Type B pancreatic cell (in vitro differentiated cells): ENCODE results near the gene PTH1R. TPM values are rescaled to one million over a fixed set of nuclear protein-coding genes. Genes with fewer than 3 reads are reported as not detected.

Experiments
- DNase-seq: peaks from one replicate; pipeline ENCODE4 v3.0.0; 2021; ENCODE audit warnings: mixed read lengths; ENCODE audit not compliant: unreplicated experiment; ENCODE audit errors: extremely low spot score
- H3K27ac Mint-ChIP-seq: 2 replicates; pipeline ENCODE4 v1.8.0; 2021; ENCODE audit warnings: mild to moderate bottlenecking, mixed read lengths
- H3K27me3 Mint-ChIP-seq: 2 replicates; pipeline ENCODE4 v1.8.0; 2021; ENCODE audit warnings: mixed read lengths
- H3K36me3 Mint-ChIP-seq: 2 replicates; pipeline ENCODE4 v1.8.0; 2021; ENCODE audit warnings: mixed read lengths
- H3K4me1 Mint-ChIP-seq: one replicate; pipeline ENCODE4 v1.8.0; 2021; ENCODE audit warnings: mixed read lengths; ENCODE audit not compliant: unreplicated experiment
- H3K4me3 Mint-ChIP-seq: 2 replicates; pipeline ENCODE4 v1.8.0; 2021; ENCODE audit warnings: mild to moderate bottlenecking, mixed read lengths
- H3K9me3 Mint-ChIP-seq: 2 replicates; pipeline ENCODE4 v1.8.0; 2021; ENCODE audit warnings: mixed read lengths
- CTCF ChIP-seq: fragments of 200-600 bp; sonication (generic); conservative IDR thresholded peaks from 2 replicates; pipeline ENCODE4 v1.5.0; 2021; ENCODE audit warnings: antibody characterized with exemption, mild to moderate bottlenecking
- total RNA-seq: library from RNA; stranded (reverse); gene quantifications from 2 replicates; pipeline ENCODE4 v1.2.1, GENCODE V29; 2021; ENCODE audit warnings: low replicate concordance

Gene PTH1R
- total RNA-seq, 1 donor from 2014 or later, result 63.0 TPM

GRCh38 chr3:46901061-46901460 lies 23.5 kb downstream of the PTH1R start:
- no peak overlapping the region for H3K27ac Mint-ChIP-seq
- no peaks in the 10 kb centered on the region for H3K27me3 Mint-ChIP-seq
- no peak for DNase-seq
- no peaks in the 10 kb centered on the region for H3K9me3 Mint-ChIP-seq
- H3K4me3 Mint-ChIP-seq, result no peak overlapping the region
- peaks cover under 1% of the 10 kb centered on the region for H3K4me1 Mint-ChIP-seq
- TF ChIP-seq CTCF, result no peak
- no peaks in the 10 kb centered on the region for H3K36me3 Mint-ChIP-seq

- no peak for TF ChIP-seq CTCF
- DNase-seq, result no peak
- Mint-ChIP-seq H3K27ac (no peak overlapping the region), H3K36me3 (no peaks in the 10 kb centered on the region), H3K9me3 (no peaks in the 10 kb centered on the region), H3K4me1 (no peaks in the 10 kb centered on the region), H3K4me3 (no peak overlapping the region), H3K27me3 (no peaks in the 10 kb centered on the region)
Observed at GRCh38 chr3:46901591-46902187, 24.2 kb downstream of the PTH1R start.

- H3K4me3 Mint-ChIP-seq, result no peak overlapping the region
- no peak overlapping the region for H3K27ac Mint-ChIP-seq
- DNase-seq, result no peak
- H3K4me1 Mint-ChIP-seq, result no peaks in the 10 kb centered on the region
- no peaks in the 10 kb centered on the region for H3K9me3 Mint-ChIP-seq
- H3K27me3 Mint-ChIP-seq, result no peaks in the 10 kb centered on the region
- TF ChIP-seq CTCF, result no peak
- no peaks in the 10 kb centered on the region for H3K36me3 Mint-ChIP-seq
Observed at GRCh38 chr3:46902188-46902631, 24.7 kb downstream of the PTH1R start.

- Mint-ChIP-seq H3K27me3 (no peaks in the 10 kb centered on the region), H3K9me3 (no peaks in the 10 kb centered on the region), H3K4me3 (no peak overlapping the region), H3K27ac (no peak overlapping the region), H3K36me3 (no peaks in the 10 kb centered on the region), H3K4me1 (no peaks in the 10 kb centered on the region)
- TF ChIP-seq CTCF, result no peak
- DNase-seq, result no peak
Observed at GRCh38 chr3:46903341-46904302, 26.1 kb downstream of the PTH1R start.

- TF ChIP-seq CTCF, result no peak
- H3K27ac Mint-ChIP-seq, result no peak overlapping the region
- no peak overlapping the region for H3K4me3 Mint-ChIP-seq
- H3K9me3 Mint-ChIP-seq, result no peaks in the 10 kb centered on the region
- H3K27me3 Mint-ChIP-seq, result no peaks in the 10 kb centered on the region
- no peaks in the 10 kb centered on the region for H3K36me3 Mint-ChIP-seq
- no peak for DNase-seq
- H3K4me1 Mint-ChIP-seq, result peaks cover 3% of the 10 kb centered on the region
Observed at GRCh38 chr3:46904303-46905212, 27.0 kb downstream of the PTH1R start.
